ENCODE data around the gene BLACAT1. TPM values are rescaled to one million over a fixed set of nuclear protein-coding genes. Genes with fewer than 3 reads are reported as not detected.

Gene BLACAT1
- total and polyA plus RNA-seq, 2 of the 8 experiments (the other 6 are each of a cell fraction or from before 2014, with no cell fraction given), result 3.5 to 10.5 TPM

- H3K79me1 ChIP-seq (ENCODE audit: low read depth, low read length), result no peaks in the 10 kb centered on the region
- H4K8ac ChIP-seq (ENCODE audit: extremely low read depth, insufficient read depth, low read length), result no peak overlapping the region
- H2BK5ac ChIP-seq (ENCODE audit: low read depth, low read length), result no peak overlapping the region
- H3K18ac ChIP-seq (ENCODE audit: extremely low read depth, low read length), result no peak overlapping the region
- no peak overlapping the region for H3K27ac ChIP-seq (ENCODE audit: low read depth, low read length)
- no peak overlapping the region for H2BK20ac ChIP-seq (ENCODE audit: low read length)
- TF ChIP-seq, protein P1, sequence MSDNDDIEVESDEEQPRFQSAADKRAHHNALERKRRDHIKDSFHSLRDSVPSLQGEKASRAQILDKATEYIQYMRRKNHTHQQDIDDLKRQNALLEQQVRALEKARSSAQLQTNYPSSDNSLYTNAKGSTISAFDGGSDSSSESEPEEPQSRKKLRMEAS (IDR thresholded peaks at IDR 0.05), result no peak
- TF ChIP-seq RBBP5 (IDR thresholded peaks at IDR 0.05; ENCODE audit: borderline replicate concordance, low read depth, low read length), result no peak
- TF ChIP-seq E2F6 (IDR thresholded peaks at IDR 0.05), result no peak
- TF ChIP-seq RXRA (IDR thresholded peaks at IDR 0.05; ENCODE audit: insufficient read depth, low read depth, low read length), result no peak
- TF ChIP-seq SUZ12 (IDR thresholded peaks at IDR 0.05; ENCODE audit: low read length), result no peak
- TF ChIP-seq TEAD4 (IDR thresholded peaks at IDR 0.05; ENCODE audit: low read depth, low read length), result no peak
- no peak for TF ChIP-seq EP300 (IDR thresholded peaks at IDR 0.05; ENCODE audit: borderline replicate concordance in 1 of 2, low read depth in 2 of 2, low read length in 2 of 2)
- TF ChIP-seq KDM4A (IDR thresholded peaks at IDR 0.05; ENCODE audit: low read depth, low read length, severe bottlenecking), result no peak
- TF ChIP-seq CHD1 (IDR thresholded peaks at IDR 0.05; ENCODE audit: low read depth, low read length), result no peak
- no peak overlapping the region for H3K4me3 ChIP-seq (ENCODE audit: extremely low read depth in 1 of 4, insufficient read depth in 2 of 4, low read depth in 3 of 4, low read length in 4 of 4)
- H2AK5ac ChIP-seq (ENCODE audit: low read depth, low read length), result no peak overlapping the region
- no peaks in the 10 kb centered on the region for H3K9me3 ChIP-seq (ENCODE audit: insufficient read depth in 2 of 2, low read depth in 1 of 2, low read length in 1 of 2)
- no peak overlapping the region for H2BK12ac ChIP-seq (ENCODE audit: low read depth, low read length)
- no peak overlapping the region for H3K14ac ChIP-seq (ENCODE audit: insufficient read length)
- POLR2A ChIA-PET (ENCODE audit: partially characterized antibody), result interaction anchor here (0.7 to 4.1 kb wide), 5 partner anchors 20 to 278 kb away, joined by 3 to 13 read pairs (median 3); partner anchors contain the start of gene BLACAT1
- H2BK15ac ChIP-seq (ENCODE audit: low read length), result no peak overlapping the region
- no peak overlapping the region for H3K9ac ChIP-seq (replicated peaks in 1 of 4; ENCODE audit: extremely low read depth in 1 of 4, low read depth in 3 of 4, low read length in 3 of 4)
- H3K56ac ChIP-seq (replicated peaks; ENCODE audit: insufficient read length, low read depth, low read length), result no peak overlapping the region
- no peak overlapping the region for H3K4ac ChIP-seq (replicated peaks; ENCODE audit: insufficient read length, low read depth, low read length)
- CTCF ChIA-PET (ENCODE audit: partially characterized antibody), result interaction anchor here (0.9 to 21.5 kb wide), 10 partner anchors 13 to 113 kb away, joined by 3 to 479 read pairs (median 8); partner anchors contain the start of gene BLACAT1
- no peaks in the 10 kb centered on the region for H4K20me1 ChIP-seq (replicated peaks in 1 of 2; ENCODE audit: control insufficient read depth in 1 of 2, insufficient read depth in 2 of 2, low read length in 2 of 2)
- H4K5ac ChIP-seq (ENCODE audit: insufficient read length, low read depth, low read length), result no peak overlapping the region
- H2BK120ac ChIP-seq (replicated peaks; ENCODE audit: low read depth, low read length), result no peak overlapping the region
- FAIRE-seq, result no peak
- H3K36me3 ChIP-seq (ENCODE audit: control insufficient read depth in 2 of 4, insufficient read depth in 4 of 4, low read length in 3 of 4), result no peaks in the 10 kb centered on the region
- no peak overlapping the region for H3K23ac ChIP-seq (ENCODE audit: insufficient read length)
- no peak for DNase-seq (ENCODE audit: low read depth in 1 of 2, low spot score in 2 of 2)
- no peaks in the 10 kb centered on the region for H3K27me3 ChIP-seq (replicated peaks in 1 of 4; ENCODE audit: control insufficient read depth in 3 of 4, extremely low read depth in 1 of 4, insufficient read depth in 3 of 4, low read length in 3 of 4)
- H3K4me2 ChIP-seq (ENCODE audit: insufficient read depth in 1 of 2, low read depth in 2 of 2, low read length in 2 of 2), result no peak overlapping the region
- no peak overlapping the region for H4K91ac ChIP-seq (replicated peaks; ENCODE audit: insufficient read length, low read length)
- no peak overlapping the region for H2AFZ ChIP-seq (ENCODE audit: low read length)
- H3K79me2 ChIP-seq (ENCODE audit: control insufficient read depth in 1 of 2, insufficient read depth in 2 of 2, low read length in 2 of 2), result no peaks in the 10 kb centered on the region
- H3K23me2 ChIP-seq (ENCODE audit: low read depth, low read length), result no peaks in the 10 kb centered on the region
- no peaks in the 10 kb centered on the region for H3K4me1 ChIP-seq (replicated peaks in 1 of 4; ENCODE audit: control insufficient read depth in 3 of 4, insufficient read depth in 4 of 4, low read length in 3 of 4)
- WGBS, 2 experiments (ENCODE audit: extremely low coverage in 1 of 2, insufficient coverage in 1 of 2, insufficient read length in 1 of 2, insufficient replicate concordance in 2 of 2, low coverage in 1 of 2, low lambda C conversion rate in 2 of 2, missing lambda C conversion rate in 1 of 2), result 87% methylated on average over 2 of the region's 2 CpGs; no CpG with 5 or more reads in 1 of the 2 experiments
Measured at GRCh38 chr1:205416322-205416721, 39.5 kb downstream of the BLACAT1 start.
